Pancreas (tissue), 10 donors: ENCODE measurements around the gene SLC25A51. TPM values are rescaled to one million over a fixed set of nuclear protein-coding genes. Genes with fewer than 3 reads are reported as not detected.

Experiments
- ATAC-seq, 4 donors: fragments of 200-7000 bp; cut with Tn5 transposase; one replicate each; pipeline versions ENCODE4 v1.8.0 to v1.9.1; 2020; ENCODE audit warnings: mild to moderate bottlenecking in 4 of 4, moderate library complexity in 4 of 4
- DNase-seq, 6 donors: peaks; one replicate each; pipeline ENCODE4 v3.0.0-alpha.2; 2020
- FAIRE-seq: peaks from 2 replicates; lab custom pipeline; 2012; peaks lifted over from hg19 to GRCh38; lab: Jason Lieb, UNC
- H3K27ac ChIP-seq, 4 donors: fragments of 200-600 bp; sonication (generic); 1 replicate in 3 of 4; 2 replicates in 1 of 4; pipeline versions ENCODE4 v1.5.0 to v1.8.0; 2020
- H3K27me3 ChIP-seq, 4 donors: fragments of 200-600 bp; one replicate each; pipeline ENCODE4 v1.8.0; 2021
- H3K36me3 ChIP-seq, 3 donors: fragments of 200-600 bp; sonication (generic) in 1 of 3; one replicate each; pipeline versions ENCODE4 v1.5.0 to v1.8.0; 2020 to 2021
- H3K4me1 ChIP-seq, 3 donors: fragments of 200-600 bp; one replicate each; pipeline ENCODE4 v1.8.0; 2021
- H3K4me3 ChIP-seq, 4 donors: fragments of 200-600 bp; sonication (generic) in 2 of 4; one replicate each; pipeline versions ENCODE4 v1.5.0 to v1.8.0; 2020 to 2021
- H3K9me3 ChIP-seq, 4 donors: fragments of 200-600 bp; one replicate each; pipeline ENCODE4 v1.8.0; 2021
- CTCF ChIP-seq, 4 donors: fragments of 200-600 bp; sonication (generic) in 3 of 4; IDR thresholded peaks; one replicate each; pipeline versions ENCODE4 v1.5.0 to v1.8.0; 2021; ENCODE audit warnings: antibody characterized with exemption in 4 of 4
- WGBS, 2 donors: extraction: QIAGEN DNeasy Blood & Tissue Kit; methylation state at CpG; one replicate each; pipeline ENCODE4 v1.1.7; 2013; 5-methylcytosine and 5-hydroxymethylcytosine counted together
- intact Hi-C, 3 donors: fragments of 100-400 bp; cut with DNase I; formaldehyde crosslinking; loops; one replicate each; pipeline versions ENCODE4 v1.11.1 to v1.14.2; 2022
- polyA plus RNA-seq, 2 donors: library from polyadenylated mRNA; stranded (reverse); fragments of 200-250 nt; gene quantifications; one replicate each; pipeline ENCODE4 v1.2.3, GENCODE V29; 2013
- total RNA-seq, 6 donors: library from RNA; stranded (reverse); fragmentation: NEBNext Ultra II Directional in 4 of 6; extraction: Animal tissue kit (Norgen Biotek cat#: 25700) in 4 of 6; gene quantifications; one replicate each; pipeline versions ENCODE4 v1.2.1 to v1.2.4, GENCODE V29; 2021 to 2023
- donor health status: healthy with polysubstance abuse.
- donor health status: DM: no; HTN: no; CAD: no; lungs with moderate emphysema.
- donor health status: DM: no; HTN: no; CAD: no.
- donor health status: control.
- donor health status: control.
- donor health status: Bipolar disorder and iron deficiency.
- donor health status: DM: yes; HTN: yes; CAD: no.
- donor health status: DM: no; HTN: no; CAD: no.
- donor health status: DM: no; HTN: no; CAD: no.
- donor health status: DM: yes; HTN: yes; CAD: no.

The SLC25A51 gene
- total and polyA plus RNA-seq, 8 donors, result 3.1 to 19.0 (median 13.2) TPM

GRCh38 chr9:37919246-37919955 lies 15.5 kb upstream of the SLC25A51 start:
- TF ChIP-seq CTCF (IDR thresholded peaks at IDR 0.05), result no peak
- FAIRE-seq (no peak), ATAC-seq (no peak), DNase-seq (no peak)
- intact Hi-C loops, result loop anchor here in 2 of 3 donors (5.0 to 10.0 kb wide), 4 partner anchors 55 to 445 kb away; partner anchors contain the start of gene SHB (in 2 of the 2)
- no peak overlapping the region for H3K27ac ChIP-seq
- peaks cover 0 to 23% (median 5%) of the 10 kb centered on the region in 3 donors for H3K36me3 ChIP-seq
- no peak overlapping the region for H3K4me3 ChIP-seq
- no peaks in the 10 kb centered on the region for H3K9me3 ChIP-seq
- no peaks in the 10 kb centered on the region for H3K27me3 ChIP-seq
- H3K4me1 ChIP-seq, result peaks cover 8 to 12% (median 12%) of the 10 kb centered on the region in 3 donors
- WGBS, 2 donors, result 85 to 88% methylated on average over 16 of the region's 16 CpGs

- intact Hi-C loops, result loop anchor here in 2 of 3 donors (5.0 to 10.0 kb wide), 4 partner anchors 56 to 446 kb away; partner anchors contain the start of gene SHB (in 2 of the 2)
- WGBS, 2 donors, result 71 to 77% methylated on average over 6 of the region's 6 CpGs
- peaks cover 0 to 23% (median 5%) of the 10 kb centered on the region in 3 donors for H3K36me3 ChIP-seq
- H3K9me3 ChIP-seq, result no peaks in the 10 kb centered on the region
- ATAC-seq (no peak), FAIRE-seq (no peak), DNase-seq (no peak)
- TF ChIP-seq CTCF (IDR thresholded peaks at IDR 0.05), result no peak
- no peak overlapping the region for H3K4me3 ChIP-seq
- no peaks in the 10 kb centered on the region for H3K27me3 ChIP-seq
- peaks cover 8 to 12% (median 12%) of the 10 kb centered on the region in 3 donors for H3K4me1 ChIP-seq
- no peak overlapping the region for H3K27ac ChIP-seq
Observed at GRCh38 chr9:37918665-37919170, 14.8 kb upstream of the SLC25A51 start.

- Histone ChIP-seq H3K4me1 (peaks cover 8 to 12% (median 10%) of the 10 kb centered on the region in 3 donors), H3K27me3 (no peaks in the 10 kb centered on the region), H3K9me3 (no peaks in the 10 kb centered on the region), H3K36me3 (peaks cover 0 to 23% (median 5%) of the 10 kb centered on the region in 3 donors), H3K4me3 (no peak overlapping the region), H3K27ac (peak overlapping the region in 3 of 4 donors; percentile 22 to 50 (median 39))
- FAIRE-seq (no peak), ATAC-seq (no peak), DNase-seq (no peak)
- no peak for TF ChIP-seq CTCF (IDR thresholded peaks at IDR 0.05)
- WGBS, 2 donors, result 84 to 85% methylated on average over 21 of the region's 21 CpGs
- intact Hi-C loops, result loop anchor here in 2 of 3 donors (5.0 to 10.0 kb wide), 4 partner anchors 57 to 447 kb away; partner anchors contain the start of gene SHB (in 2 of the 2)
Observed at GRCh38 chr9:37917801-37918664, 14.1 kb upstream of the SLC25A51 start.

- no peak for TF ChIP-seq CTCF (IDR thresholded peaks at IDR 0.05)
- intact Hi-C loops, result loop anchor here in 2 of 3 donors (5.0 to 10.0 kb wide), 4 partner anchors 57 to 447 kb away; partner anchors contain the start of gene SHB (in 2 of the 2)
- Histone ChIP-seq H3K9me3 (no peaks in the 10 kb centered on the region), H3K27ac (peak overlapping the region in 3 of 4 donors; percentile 22 to 50 (median 39)), H3K4me3 (no peak overlapping the region), H3K4me1 (peaks cover 2 to 5% (median 3%) of the 10 kb centered on the region in 3 donors), H3K36me3 (peaks cover 0 to 23% (median 5%) of the 10 kb centered on the region in 3 donors), H3K27me3 (no peaks in the 10 kb centered on the region)
- no peak for ATAC-seq
- no peak for FAIRE-seq
- 73 to 77% methylated on average over 8 of the region's 8 CpGs for WGBS, 2 donors
- DNase-seq, result no peak
Observed at GRCh38 chr9:37917313-37917731, 13.4 kb upstream of the SLC25A51 start.
